ENCODE results near the gene MT1B.
A peak's percentile ranks its signal among the peaks of the same experiment; 100 is the strongest.
"Not testable (repeated sequence)": the region's sequence is repeated elsewhere in the genome, so short reads cannot be mapped to it uniquely, and the experiment has no call there.

Gene MT1B

GRCh38 chr16:56618138-56618537, 33.5 kb upstream of the MT1B start:
- no peak for DNase-seq

- no peak for DNase-seq
These were observed 31.3 kb upstream of the MT1B start for GRCh38 chr16:56620339-56620897.

- DNase-seq: not testable (repeated sequence)
These were observed 29.8 kb upstream of the MT1B start for GRCh38 chr16:56621665-56622445.

DNA sequence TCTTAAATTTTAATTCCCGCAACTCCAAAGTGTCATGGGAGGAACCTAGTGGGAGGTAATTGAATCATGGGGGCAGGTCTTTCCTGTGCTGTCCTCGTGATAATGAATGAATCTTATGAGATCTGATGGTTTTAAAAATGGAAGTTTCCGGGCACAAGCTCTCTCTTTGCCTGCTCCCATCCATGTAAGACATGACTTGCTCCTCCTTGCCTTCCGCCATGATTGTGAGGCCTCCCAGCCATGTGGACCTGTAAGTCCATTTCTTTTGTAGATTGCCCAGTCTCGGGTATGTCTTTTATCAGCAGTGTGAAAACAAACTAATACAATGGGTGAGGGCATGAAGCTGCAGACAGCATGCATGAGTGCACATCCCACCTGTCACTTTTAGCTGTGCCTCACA, 28.5 kb upstream of the MT1B start:
- DNase-seq: not testable (repeated sequence)

DNA sequence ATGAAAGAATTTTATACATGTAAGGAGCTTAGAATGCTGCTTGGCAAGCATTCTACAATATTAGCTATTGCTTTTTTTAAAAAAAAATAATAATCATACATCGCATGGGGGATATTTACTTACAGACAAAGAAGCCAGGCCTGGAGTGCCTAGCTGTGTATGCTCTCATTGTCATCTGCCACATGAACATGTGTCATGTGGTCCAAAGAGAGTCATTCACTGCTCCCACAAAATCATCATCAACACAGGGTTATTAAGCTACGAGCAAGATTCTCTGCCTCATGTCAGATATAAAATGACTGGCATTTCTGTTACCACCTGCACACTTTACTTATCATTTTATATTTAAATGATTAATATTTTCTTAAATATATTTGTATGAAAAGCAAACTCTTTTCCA, 28.0 kb upstream of the MT1B start:
- DNase-seq: peak in 3 of 56 donors; percentile 14 to 36 (median 20)

- DNase-seq: peak in 36 of 56 donors; percentile 28 to 74 (median 53)
These were observed 26.3 kb upstream of the MT1B start, which contains the start of gene MT1E for GRCh38 chr16:56625140-56625942. Gene MT1E (plus strand): TSS chr16:56625781. CDS start chr16:56625852, 71 bp downstream.

DNA sequence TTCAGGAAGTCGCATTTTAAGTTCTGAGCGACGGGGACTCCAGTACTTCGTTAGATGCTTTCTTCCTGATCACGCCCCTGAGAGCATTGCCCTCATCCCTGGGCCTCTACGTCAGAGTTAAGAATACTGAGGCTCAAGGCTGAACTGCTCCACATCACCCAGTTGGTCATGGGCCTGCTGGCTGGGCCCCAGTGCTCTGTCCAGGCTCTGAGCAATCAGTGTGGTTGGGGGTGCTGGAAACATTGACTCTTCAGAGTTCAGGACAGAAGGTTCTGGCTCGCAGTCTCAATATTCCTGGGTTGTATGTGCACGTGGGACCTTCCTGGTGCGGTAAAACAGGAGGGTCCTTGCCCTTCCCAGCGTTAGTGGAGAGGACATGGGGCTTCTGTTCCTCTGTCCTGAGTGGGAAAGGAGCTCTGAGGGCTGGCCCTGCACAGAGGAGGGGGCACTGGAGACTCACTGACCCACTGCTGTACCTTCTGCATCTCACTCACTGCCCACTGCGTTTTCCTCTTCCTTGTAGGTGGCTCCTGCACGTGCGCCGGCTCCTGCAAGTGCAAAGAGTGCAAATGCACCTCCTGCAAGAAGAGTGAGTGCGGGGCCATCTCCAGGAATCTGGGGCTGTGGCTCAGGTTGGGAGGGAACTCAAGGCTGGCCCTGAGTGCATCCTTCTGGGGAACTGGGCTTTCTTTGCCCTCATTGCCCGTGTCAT, 25.6 kb upstream of the MT1B start:
- peak in 2 of 56 donors; percentile 52 to 69 for DNase-seq

GRCh38 chr16:56626685-56627084, 25.0 kb upstream of the MT1B start:
- DNase-seq: no peak

DNA sequence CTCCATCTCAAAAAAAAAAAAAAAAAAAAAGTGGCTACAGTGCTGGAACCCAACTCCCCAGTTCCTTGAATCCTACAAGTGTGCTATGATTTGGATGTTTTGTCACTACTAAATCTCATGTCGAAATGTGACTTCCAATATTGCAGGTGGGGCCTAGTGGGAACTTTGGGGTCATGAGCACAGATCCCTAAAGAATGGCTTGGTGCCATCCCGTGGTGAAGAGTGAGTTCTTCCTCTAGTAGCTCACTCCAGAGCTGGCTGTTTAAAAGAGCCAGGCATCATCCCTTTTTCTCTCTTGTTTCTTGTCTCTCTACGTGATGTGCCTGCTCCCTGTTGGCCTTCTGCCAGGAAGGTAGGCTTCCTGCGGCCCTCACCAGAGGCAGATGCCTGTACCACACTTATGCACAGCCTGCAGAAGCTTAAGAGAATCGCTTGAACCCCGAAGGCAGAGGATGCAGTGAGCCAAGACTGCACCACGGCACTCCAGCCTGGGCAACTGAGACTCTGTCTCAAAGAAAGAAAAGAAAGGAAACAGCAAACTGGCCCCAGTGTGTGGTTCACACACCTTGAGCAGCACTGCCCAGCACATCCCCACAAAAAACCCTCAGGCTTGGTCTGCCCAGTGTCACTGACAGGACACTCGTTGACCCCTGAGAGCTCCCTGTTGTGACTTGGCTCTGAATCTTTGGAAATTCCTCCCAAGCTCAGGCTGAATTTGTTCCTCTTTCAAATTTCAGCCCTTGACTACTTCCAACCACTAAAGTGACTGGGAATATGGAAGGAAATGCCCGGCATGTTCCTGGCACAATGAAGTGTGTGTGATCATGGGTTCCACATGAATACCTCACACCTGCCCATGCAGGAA, 23.0 kb upstream of the MT1B start:
- DNase-seq: no peak

DNA sequence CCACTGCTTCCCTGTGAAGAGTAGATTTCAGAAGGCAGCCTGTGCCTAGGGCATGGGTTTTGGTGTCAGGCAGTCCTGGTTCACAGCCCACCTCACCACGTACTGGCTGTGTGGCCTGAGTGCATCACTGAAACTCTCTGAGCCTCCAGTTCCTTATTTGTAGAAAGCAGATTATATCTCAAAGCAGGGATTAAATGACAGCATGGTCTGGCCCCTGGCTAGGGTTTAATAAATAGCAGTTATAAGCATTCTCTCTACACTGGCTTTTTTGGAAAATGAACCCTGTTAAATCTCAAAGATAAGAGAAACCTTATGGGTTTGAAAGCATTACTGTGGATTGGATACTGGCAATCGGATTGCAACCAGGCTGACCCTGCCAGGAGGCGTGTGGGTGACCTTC, 22.2 kb upstream of the MT1B start:
- DNase-seq: no peak

- no peak for DNase-seq
These were observed 21.6 kb upstream of the MT1B start for GRCh38 chr16:56630134-56630533.

GRCh38 chr16:56631197-56631596, 20.5 kb upstream of the MT1B start:
- DNase-seq: no peak

- DNase-seq: peak in 1 of 56 donors; percentile 46
These were observed 19.9 kb upstream of the MT1B start for GRCh38 chr16:56631832-56632155.

GRCh38 chr16:56632156-56632847, 19.4 kb upstream of the MT1B start, which contains the start of gene MT1M:
Gene MT1M (plus strand): TSS chr16:56632659. CDS start chr16:56632732, 73 bp downstream.
- DNase-seq: peak in 37 of 56 donors; percentile 19 to 77 (median 49)

GRCh38 chr16:56632848-56633365, 18.8 kb upstream of the MT1B start:
- no peak for DNase-seq

DNA sequence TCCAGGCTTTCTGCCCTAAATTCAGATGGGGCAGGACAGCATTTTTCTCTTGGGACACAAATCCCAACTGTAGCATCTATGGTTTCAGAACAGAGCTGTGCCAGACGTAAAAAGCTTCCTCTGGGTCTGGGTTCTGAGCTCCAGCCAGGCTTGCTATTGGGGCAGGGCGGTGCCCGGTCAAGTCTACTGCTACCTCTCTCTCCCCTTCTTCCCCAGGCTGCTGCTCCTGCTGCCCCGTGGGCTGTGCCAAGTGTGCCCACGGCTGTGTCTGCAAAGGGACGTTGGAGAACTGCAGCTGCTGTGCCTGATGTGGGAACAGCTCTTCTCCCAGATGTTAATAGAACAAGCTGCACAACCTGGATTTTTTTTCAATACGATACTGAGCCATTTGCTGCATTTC, 18.2 kb upstream of the MT1B start:
- DNase-seq: no peak

DNA sequence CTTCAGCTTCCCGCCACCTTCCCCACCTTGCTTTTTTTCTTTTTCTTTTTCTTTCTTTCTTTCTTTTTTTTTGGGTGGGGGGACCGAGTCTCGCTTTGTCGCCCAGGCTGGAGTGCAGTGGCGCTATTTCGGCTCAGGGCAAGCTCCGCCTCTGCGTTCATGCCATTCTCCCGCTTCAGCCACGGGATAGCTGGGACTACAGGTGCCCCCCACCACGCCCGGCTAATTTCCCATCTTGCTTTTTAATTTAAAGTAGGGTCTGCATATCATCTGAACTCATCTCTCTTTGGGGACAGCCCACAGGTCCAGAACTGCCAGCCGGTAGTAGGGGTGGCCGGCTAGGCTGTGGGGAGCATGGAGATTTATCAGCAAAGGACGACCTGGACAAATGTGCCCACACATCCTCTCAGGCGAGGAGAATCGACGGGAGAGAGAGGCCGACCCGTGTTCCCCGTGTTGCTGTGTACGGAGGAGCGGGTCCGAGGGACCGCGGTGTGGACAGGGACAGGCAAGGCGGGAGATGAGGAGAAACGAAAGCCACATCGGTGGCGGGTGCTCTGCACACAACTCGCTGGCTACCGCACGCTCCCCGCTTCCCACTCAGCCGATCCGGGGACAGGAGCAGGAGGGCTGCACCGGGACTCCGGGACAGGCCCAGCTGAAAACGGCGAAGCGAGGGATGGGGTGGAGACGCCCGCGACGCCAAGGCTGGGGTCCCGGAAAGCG, 16.8 kb upstream of the MT1B start:
- DNase-seq: no peak

- DNase-seq: no peak
These were observed 16.2 kb upstream of the MT1B start for GRCh38 chr16:56635441-56635967.

Measured in nucleus accumbens (tissue), 56 donors.